NB4 (cell line): Measurements from ENCODE around the gene ANKRD55.
A peak's percentile ranks its signal among the peaks of the same experiment; 100 is the strongest.

Experiments used
- DNase-seq: peaks from one replicate; pipeline ENCODE4 v3.0.0; 2010; ENCODE audit warnings: low read depth
- H3K4me3 ChIP-seq: one replicate; pipeline ENCODE4 v1.5.1; 2011; ENCODE audit warnings: mild to moderate bottlenecking, low read depth, low read length, moderate library complexity
- MAX ChIP-seq: IDR thresholded peaks from 2 replicates; pipeline ENCODE4 v1.6.1; 2011; ENCODE audit warnings: low read depth, low read length
- MYC ChIP-seq: IDR thresholded peaks from 2 replicates; pipeline ENCODE4 v1.6.1; 2011; ENCODE audit warnings: low read depth, low read length
- POLR2A ChIP-seq: IDR thresholded peaks from 2 replicates; pipeline ENCODE4 v1.6.1; 2011; ENCODE audit warnings: mild to moderate bottlenecking; ENCODE audit not compliant: insufficient read length; ENCODE audit errors: extremely low read depth
- TF ChIP-seq, protein P1 (sequence below): IDR thresholded peaks from one replicate; pipeline ENCODE4 v1.5.1; 2012; ENCODE audit warnings: low read depth, low read length

The ANKRD55 gene

DNA sequence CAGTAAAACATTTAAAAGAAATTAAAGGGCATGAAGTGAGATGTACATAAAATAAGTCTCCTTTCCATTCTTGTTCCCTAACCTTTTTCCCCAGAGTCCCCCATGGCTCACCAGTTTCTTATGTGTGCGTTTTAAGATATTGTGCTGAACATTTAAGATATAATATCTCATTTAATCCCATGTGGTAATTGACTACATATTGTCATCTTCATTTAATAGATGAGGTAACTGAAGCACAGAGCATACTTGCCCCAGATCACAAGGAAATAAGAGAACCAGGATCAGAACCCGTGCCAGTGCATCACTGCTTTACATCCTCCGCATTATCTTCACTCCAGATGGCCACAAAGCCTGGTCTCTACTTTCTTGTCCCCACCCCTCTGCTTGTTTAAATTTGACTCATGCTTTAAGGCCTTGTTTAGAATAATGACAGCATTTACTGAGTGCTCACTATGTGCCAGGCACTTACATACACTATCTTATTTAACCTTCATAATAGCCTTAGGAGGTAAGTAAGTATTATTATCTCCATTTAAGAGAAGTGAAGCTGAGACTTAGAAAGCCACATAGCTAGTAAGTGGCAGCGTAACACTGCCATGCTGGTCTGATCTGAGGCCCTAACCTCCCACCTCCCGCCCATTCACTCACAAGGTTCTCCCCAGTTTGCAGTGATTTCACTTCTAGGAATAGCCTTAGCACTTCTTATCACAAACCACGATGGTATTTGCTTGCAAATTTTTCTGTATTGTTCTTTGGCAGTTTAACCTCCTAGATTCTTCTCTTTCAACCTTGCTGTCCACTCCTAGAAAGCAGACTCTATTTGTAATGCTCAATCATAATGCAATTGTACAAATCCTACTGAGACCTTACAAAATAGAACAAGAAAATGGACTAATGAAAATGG lies 160.0 kb downstream of the ANKRD55 start:
- TF ChIP-seq, protein P1, sequence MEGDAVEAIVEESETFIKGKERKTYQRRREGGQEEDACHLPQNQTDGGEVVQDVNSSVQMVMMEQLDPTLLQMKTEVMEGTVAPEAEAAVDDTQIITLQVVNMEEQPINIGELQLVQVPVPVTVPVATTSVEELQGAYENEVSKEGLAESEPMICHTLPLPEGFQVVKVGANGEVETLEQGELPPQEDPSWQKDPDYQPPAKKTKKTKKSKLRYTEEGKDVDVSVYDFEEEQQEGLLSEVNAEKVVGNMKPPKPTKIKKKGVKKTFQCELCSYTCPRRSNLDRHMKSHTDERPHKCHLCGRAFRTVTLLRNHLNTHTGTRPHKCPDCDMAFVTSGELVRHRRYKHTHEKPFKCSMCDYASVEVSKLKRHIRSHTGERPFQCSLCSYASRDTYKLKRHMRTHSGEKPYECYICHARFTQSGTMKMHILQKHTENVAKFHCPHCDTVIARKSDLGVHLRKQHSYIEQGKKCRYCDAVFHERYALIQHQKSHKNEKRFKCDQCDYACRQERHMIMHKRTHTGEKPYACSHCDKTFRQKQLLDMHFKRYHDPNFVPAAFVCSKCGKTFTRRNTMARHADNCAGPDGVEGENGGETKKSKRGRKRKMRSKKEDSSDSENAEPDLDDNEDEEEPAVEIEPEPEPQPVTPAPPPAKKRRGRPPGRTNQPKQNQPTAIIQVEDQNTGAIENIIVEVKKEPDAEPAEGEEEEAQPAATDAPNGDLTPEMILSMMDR, result no peak
- TF ChIP-seq MYC (no peak), MAX (no peak), POLR2A (no peak)
- H3K4me3 ChIP-seq, result no peak overlapping the region
- no peak for DNase-seq

- H3K4me3 ChIP-seq, result no peak overlapping the region
- no peak for TF ChIP-seq POLR2A
- TF ChIP-seq, protein P1, result no peak
- no peak for TF ChIP-seq MYC
- TF ChIP-seq MAX, result no peak
These were observed 161.7 kb downstream of the ANKRD55 start for GRCh38 chr5:56071470-56071869.

DNA sequence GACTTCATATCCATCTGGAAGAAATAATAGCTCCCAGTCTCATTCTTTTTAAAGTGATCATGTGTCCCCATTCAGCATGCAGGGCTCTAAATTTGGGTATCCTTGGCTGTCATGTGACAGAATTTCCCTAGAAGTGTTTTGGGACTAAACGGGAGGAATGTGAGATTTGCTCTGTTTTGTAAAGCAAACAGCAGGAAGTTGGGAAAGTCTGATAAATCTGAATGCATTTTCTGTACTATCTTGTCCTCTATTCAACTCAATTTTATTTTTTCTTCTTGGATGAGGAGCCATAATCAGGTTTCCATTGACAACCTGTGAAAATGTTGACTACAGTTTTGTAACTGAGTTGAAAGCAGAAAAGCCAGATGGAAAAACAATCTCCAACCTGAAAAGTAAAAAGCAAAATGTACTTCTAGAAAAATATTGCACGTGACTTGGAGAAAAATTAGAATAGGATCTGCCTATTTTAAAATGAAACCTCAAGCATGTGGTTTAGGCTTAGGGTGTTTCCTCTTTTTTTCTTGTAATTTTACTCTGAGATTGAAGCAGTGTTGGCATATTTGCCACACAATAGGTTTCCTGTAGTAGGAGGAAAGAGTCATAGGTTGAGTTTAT lies 162.2 kb downstream of the ANKRD55 start:
- peak; percentile 87 for TF ChIP-seq MAX
- TF ChIP-seq MYC, result peak; percentile 46; the same call in 1 of the 2 replicates
- TF ChIP-seq POLR2A, result no peak
- no peak overlapping the region for H3K4me3 ChIP-seq
- DNase-seq, result peak; percentile 55

More at GRCh38 chr5:56071470-56071869, 161.7 kb downstream of the ANKRD55 start:
- DNase-seq, result no peak

- TF ChIP-seq MYC (no peak), POLR2A (no peak), MAX (no peak)
- TF ChIP-seq, protein P1, result no peak
- no peak for DNase-seq
- H3K4me3 ChIP-seq, result no peak overlapping the region
These were observed 163.4 kb downstream of the ANKRD55 start for GRCh38 chr5:56069652-56070226.

DNA sequence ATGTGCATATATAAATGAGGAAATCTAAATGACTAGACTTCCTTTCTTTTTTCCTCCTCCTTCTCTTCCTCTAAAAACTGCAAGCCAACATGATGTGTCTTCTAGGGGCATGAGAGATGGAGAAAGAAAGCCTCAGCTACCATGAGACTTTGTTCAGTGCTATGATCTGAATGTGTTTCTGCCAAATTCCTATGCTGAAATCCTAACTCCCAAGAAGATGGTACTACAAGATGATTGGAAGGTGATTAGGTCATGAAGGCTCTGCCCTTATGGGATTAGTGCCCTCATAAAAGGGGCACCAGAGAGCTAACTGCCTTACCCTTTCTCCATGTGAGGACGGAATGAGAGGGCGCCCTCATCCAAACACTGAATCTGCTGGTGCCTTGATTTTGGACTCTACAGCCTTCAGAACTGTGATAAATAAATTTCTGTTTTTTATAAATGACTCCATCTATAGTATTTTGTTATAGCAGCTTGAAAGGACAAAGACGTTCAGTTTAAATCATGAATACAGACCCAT lies 166.1 kb downstream of the ANKRD55 start:
- TF ChIP-seq POLR2A (no peak), MYC (no peak), MAX (no peak)
- TF ChIP-seq, protein P1, result no peak
- DNase-seq, result no peak
- H3K4me3 ChIP-seq, result no peak overlapping the region
